HG03520 (cell line): Measurements from ENCODE around the gene RAB37.

ENCODE experiments used
- ATAC-seq: cut with Tn5 transposase; IDR thresholded peaks from one replicate; pipeline ENCODE4 v1.9.1; 2021; ENCODE audit warnings: mild to moderate bottlenecking, moderate library complexity; ENCODE audit not compliant: unreplicated experiment

The RAB37 gene, protein sequence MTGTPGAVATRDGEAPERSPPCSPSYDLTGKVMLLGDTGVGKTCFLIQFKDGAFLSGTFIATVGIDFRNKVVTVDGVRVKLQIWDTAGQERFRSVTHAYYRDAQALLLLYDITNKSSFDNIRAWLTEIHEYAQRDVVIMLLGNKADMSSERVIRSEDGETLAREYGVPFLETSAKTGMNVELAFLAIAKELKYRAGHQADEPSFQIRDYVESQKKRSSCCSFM

DNA sequence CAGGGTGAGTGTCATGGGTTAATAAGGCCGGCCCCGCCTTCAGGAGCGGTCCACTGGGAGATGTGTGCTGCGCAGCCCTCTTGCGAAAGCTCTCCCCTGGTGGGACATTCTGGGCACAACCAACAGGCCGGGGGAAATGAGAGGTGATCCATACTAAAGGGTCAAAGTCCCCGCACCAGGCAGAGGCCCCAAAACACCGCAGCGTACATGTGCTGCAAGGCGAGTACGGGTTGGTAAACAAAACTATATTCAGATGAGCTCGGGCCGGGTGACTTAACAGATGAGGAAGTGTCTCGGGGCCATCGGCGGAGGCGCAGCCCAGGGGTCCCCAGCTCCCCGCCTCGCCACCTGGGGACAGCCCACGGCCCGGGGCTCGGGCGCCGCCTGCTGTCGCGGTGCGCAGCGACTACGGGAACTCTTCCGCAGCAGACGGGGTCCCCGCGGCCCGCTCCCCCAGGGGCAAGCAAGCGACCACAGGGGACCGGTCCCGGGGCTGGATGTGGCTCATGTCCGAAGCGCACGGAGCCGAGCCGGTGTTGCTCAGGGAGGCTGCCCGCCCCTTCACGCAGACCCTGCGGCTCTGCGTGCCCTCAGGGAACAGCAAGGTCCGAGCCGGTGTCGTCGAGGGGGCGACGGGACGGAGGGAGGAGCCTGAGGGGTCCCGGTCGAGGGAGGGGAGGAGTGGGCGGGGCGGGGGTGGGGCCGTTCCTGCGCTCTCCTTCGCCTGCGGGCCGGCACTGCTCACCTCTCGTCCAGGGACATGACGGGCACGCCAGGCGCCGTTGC lies at the start of gene RAB37:
TSS of gene RAB37 (plus strand) at position 744 of the 786 bp plus-strand sequence. CDS start at position 761, 17 bp downstream.
- no peak for ATAC-seq

DNA sequence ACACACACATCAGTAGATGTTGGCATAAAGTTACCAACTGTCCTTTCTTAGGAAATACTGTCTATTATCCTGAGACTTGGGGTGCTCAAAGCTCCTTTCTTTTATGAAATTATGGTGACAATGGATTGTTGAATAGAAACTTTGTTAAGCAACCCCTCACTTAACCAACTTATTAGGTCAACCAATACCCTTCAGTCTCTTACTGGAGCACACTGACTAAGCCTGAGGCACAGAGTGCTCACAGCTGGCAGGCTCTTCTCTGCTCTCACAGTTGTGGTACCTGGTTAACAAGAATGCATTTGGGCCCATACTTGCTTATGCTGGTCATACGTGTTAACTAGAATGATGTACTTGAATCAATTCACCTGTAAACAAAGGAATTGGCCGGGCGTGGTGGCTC lies 49.2 kb upstream of the RAB37 start:
- no peak for ATAC-seq

DNA sequence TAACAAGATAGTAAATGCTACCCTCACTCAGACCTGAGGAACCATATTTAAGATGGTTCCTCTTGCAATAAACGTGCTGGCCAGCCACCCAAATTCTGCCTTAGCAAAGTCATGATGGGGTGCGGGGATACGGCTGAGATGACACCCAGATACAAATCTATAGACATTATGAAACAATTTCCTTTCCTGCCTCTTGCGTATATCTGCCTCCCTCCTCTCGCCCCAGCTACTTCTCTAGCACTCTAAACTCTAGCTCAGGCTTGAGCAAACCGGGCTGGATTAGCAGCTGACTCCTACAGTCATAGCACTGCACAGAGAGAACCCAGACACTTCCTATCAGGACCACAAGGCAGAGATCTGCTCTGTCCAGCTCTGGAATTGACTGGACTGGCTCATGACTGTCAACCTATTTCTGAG lies 46.6 kb upstream of the RAB37 start:
- no peak for ATAC-seq

DNA sequence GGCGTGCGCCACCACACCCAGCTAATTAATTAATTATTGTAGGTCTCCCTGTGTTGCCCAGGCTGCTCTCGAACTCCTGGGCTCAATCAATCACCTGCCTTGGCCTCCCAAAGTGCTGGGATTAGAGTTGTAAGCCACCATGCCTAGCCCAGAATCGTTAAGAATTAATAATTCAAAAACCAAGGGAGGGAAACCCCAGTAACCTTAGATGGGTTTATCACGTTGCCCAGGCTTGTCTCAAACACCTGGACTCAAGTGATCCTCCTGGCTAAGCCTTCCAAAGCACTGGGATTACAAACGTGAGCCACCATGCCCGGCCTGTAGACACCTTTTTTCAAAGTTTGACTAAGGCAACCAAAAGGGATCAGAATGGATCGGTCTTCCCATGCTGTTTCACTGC lies 45.9 kb upstream of the RAB37 start:
- no peak for ATAC-seq

DNA sequence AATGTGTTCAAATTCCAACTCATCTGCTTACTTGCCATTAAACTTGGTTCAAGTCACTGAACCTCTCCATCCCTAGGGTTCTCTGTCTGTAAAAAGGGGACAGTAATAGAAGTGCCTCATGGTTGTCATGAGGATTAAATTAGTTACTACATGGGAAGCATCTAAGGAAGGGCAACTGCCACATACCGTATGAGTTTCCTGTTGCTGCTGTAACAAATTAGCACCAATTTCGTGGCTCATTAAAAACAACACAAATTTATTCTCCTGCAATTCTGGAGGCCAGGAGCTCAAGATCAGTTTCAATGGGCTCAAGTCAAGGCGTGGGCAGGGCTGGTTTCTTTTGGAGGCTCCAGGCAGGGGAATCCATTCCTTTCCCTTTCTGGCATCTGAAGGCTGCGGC lies 43.0 kb upstream of the RAB37 start:
- ATAC-seq: no peak

DNA sequence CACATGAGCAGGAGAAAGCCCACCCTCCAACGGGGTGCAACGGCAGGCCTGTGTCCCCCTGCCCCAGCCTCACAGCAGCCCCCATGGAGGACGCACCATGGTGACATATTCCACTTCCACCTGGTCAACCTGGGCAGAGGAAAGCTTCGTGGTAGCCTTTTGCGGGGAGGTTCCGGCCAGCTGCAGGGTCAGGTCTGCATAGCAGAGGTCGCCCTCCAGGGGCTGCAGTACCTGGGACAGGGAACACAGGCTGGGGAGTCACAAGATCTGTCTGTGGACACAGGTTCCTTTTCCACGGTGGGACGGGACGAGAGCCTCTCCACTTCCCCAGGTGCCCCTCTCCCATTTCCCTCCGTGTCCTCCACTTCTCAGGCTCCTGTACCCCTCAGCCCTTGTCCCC lies 41.4 kb upstream of the RAB37 start:
- no peak for ATAC-seq

DNA sequence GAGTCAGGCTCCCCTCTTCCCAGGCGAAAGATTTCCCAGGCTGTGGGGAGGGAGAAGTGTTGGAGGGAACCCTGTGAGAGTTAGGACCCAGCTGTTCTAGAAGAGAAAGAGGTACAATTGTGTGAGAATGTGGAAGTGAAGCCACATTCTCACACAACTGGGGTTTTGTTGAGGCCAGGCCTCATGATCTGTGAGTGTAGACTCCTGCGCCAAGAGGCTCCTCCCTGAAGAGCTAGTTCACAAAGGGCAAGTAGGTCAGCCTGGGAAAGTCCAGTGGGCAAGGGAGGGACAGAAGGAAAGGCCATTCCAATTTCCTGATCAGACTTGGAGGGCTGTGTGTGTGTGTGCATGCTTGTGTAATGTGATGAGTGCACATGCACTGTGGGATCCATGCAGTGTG lies 39.5 kb upstream of the RAB37 start:
- no peak for ATAC-seq

DNA sequence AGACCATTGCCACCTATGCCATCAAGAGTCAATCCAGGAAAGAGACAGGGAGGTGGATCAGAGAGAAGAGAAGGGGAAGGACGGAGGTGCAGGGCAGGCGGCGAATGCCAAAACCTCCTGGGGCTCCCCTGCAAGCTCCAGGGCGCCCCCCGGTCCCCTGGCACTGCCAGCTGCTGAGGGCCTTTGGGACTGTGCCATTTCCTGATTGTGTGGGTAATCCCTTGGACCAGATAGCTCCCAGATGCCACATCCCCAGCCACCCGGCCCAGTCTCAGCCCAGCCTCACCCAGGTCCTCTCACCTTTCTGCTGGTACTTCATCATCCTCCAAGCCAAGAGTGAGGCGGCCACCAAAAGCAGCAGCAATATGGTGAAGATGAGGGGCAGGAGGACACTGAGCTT lies 39.0 kb upstream of the RAB37 start:
- no peak for ATAC-seq

DNA sequence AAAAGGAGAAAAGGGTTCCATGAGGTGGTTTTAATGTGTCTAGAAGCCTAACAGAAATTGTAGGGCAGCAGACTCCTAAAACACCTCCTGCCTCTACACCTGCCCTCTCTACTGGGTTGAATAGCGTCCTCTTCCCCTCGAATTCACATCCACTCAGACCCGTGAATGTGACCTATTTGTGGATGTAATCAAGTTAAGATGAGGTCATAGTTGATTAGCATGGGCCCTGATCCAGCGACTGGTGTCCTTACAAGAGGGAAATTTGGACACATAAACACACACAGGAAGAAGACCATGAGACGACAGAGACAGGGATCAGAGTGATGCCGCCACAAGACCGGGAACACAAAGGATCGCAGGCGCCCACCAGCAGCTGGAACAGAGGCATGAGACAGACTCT lies 37.8 kb upstream of the RAB37 start:
- no peak for ATAC-seq

DNA sequence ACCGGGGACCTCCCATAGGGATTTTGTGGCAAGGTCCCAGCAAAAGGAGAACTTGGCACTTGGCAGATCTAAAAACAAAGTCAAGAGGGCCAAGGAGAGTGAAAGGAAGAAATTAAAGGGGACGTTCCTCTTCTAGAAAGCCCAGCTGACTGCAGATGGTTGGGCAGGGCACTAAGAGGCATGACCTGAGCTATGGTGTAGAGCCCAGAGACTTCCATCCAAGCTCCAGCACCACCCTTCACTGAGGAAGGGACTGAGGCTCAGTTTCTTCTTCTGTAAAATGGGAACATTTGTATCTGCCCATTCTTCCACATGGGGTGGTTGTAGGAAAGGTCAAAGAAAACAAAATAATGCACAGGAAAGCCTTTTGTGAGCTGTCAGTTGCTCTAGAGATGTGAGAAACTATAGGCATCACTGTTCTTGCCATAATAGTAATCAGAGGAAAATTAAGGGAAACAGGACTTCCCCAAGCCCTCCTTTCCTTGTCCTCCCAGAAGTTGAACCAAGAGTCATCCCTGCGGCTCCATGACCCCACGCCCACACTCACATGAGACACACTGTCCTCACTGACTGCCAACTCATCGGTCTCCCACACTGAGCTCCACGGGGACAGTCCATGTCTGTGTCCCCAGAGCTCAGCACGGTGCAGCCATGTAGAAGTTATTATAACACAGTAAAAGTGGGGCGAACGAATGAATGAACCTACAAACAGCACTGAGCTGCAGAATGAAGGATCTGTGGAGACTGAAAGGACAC lies 34.8 kb upstream of the RAB37 start:
- no peak for ATAC-seq

DNA sequence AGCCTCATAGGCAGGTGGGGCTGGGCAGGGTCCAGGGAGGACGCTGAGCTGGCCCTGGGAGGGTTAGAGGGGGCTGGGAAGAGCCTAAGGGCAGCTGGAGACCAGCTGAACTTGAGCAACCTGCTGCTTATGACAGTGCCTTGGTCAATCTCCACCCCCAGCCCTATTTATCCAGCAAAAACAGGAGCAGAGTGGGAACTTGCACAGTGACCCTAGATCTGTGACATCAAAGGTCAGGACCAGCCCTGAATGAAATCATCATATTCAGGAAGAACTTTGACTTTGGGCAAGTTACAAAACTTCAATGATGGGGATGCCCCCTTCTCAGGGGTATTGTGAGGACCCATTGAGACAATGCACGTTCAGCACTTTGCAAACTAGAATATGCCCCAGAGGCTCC lies 33.7 kb upstream of the RAB37 start:
- ATAC-seq: no peak

DNA sequence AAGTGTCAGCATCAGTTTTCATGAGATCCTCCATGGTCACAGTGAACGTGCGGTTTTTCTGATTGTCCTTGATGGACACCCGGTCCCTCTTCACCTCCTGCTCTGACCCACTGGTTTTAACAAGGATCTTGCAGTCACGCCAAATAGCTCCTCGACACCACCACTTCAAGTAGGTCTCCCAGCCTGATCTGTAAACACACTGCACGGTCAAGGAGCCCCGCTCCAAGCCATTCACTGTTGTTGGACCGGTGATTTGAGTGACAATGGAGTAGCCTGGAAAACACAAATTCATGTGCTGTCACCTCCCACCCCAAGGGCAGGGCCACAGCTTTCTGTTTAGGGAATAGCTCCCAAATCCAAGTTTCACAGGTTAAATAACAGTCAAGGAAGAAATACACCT lies 32.5 kb upstream of the RAB37 start:
- ATAC-seq: no peak

DNA sequence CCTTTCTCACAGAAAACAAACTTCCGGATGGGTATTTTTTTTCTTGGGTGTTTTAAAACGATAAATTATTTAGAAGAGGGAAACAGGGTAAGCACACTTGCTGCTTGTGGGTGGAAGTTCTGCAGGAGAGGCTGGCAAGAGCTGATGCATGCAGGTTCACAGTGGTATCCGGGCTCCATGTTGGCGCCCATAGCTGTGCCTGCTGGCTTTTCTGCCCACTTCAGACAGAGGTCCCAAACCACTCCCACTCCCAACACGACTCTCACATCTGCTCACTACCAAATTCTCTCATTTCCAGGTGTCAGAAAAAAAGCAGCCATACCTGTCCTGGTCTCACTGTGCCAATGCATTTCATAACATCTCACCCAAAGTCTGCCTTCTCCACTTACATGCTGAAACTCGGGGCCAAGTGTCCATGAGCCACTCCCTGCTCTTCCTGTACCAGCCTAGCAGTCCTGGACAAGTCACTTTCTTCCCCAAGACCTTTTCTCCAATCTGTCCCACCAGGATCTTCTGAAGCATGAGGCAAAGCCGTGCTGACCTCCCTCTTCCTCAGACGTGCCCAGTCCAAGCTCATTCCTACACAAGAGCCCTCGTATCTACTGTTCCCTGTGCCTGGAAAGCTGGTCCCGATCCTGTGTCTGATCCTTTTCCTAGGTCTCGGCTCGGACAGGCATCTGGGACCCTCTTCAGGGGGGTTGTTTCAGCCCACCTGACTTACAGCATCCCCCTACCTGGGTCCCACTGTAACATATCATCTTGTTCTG lies 25.8 kb upstream of the RAB37 start:
- no peak for ATAC-seq

DNA sequence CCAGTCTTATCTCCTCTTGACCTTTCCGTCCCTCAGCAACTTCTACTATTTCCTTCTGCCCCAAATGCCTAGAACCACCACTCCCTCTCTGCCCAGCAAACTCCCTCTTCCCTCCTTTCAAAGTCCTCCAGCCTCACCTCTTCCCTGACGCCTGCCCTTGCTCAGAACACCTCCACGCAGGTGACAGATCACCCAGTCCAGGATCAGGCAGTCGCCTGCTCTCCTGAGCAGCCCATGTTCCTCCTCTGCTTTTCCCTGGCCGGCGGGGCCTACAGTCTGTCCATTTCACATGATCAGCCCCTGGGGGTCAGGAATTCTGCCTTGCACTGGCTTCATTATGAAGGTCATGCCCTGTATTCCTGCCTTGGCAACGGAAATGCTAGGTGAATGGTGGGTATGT lies 24.8 kb upstream of the RAB37 start:
- ATAC-seq: no peak

DNA sequence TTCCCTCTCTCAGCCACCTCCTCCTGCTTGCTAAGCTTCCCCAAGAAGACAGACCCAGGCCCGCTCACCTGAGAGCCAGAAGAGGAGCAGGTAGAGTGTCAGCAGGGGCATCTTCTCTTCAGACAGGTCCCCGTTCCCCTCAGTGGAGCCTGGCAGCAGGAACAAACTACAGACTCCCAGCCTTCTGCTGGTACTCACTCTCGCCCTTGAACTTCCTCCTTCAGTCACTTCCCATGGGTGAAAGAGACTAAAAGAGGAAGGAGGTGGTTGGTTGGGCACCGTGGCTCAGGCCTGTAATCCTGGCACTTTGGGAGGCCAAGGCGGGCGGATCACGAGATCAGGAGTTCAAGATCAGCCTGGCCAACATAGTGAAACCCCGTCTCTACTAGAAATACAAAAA lies 24.3 kb upstream of the RAB37 start, which contains the start of gene CD300LF:
TSS of gene CD300LF (minus strand) at position 168 of the 400 bp plus-strand sequence. CDS start at position 111, 57 bp downstream.
- ATAC-seq: no peak

DNA sequence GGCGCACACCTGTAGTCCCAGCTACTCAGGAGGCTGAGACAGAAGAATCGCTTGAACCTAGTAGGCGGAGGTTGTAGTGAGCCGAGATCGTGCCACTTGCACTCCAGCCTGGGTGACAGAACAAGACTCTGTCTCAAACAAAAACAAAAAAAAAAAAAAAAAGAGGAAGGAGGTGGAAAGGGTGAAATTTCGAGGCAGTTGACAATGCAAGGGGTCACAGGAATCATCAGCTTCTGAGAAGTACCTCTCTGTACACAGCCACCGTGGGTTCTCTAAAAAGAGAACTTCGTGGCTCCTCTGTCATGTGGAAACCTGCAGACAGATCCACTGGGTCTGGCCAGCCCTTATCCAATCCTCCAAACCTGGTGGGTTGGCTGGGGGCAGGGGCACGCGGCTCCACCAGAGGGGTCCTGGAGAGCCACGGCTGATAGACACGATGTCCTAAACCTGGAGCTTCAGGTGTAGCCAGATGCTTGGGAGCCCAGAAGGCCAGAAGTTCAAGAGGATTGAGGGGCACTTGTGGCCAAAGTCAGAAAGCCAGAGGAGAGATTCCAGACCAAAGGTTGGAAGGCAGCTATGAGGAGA lies 23.8 kb upstream of the RAB37 start:
- ATAC-seq: no peak

DNA sequence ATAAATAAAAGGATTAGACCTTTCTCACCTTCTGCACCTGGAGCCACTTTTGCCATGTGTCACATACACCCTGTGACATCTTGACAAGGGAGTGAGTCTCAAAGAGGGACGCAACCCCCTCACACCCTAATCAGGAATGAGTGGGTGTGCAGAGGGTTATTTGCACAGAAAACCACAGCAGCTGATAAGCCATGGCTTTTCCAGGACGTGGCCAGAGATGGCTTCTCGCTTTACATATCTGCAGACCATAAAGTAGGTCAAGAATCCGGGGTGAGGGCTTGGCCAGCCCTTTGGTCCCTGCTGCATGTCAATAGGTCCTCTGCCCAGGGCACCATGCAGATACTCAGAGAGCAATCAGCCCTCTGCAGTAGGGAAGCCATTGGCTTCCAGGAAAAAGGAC lies 21.9 kb upstream of the RAB37 start:
- no peak for ATAC-seq

DNA sequence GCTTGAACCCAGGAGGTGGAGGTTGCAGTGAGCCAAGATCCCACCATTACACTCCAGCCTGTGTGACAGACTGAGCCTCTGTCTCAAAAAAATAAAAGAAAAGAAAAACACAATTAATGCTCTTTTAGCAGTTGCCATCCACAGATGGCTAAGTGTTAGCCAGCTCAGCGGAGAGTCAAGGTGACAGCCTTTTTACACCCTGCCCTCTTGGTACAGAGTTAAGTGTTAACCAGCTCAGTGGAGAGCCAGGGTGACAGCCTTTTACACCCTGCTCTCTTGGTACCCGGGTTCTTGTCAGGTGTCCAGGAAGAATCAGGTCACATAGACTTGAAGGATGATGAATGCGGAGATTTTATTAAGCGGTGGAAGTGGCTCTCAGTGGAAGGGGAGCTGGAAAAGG lies 16.6 kb upstream of the RAB37 start:
- ATAC-seq: no peak

DNA sequence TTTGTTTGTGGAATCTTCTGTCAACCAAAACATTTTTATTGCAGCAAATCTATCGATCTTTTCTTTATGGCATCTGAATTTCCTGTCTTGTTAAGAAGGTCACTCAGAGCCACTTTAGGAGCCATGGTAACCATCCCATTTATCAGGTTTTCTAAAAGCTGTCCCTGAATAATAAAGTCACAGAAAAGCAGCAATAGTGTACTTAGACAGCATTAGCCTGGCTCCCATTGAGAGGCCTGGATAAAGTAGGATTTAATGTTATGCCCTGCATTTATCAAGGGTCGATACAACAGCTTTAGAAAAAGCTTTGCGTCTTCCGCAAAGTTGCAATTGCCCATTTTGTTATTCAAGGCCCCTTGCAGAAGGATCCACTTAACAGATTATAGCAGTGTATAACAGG lies 14.3 kb upstream of the RAB37 start:
- no peak for ATAC-seq

DNA sequence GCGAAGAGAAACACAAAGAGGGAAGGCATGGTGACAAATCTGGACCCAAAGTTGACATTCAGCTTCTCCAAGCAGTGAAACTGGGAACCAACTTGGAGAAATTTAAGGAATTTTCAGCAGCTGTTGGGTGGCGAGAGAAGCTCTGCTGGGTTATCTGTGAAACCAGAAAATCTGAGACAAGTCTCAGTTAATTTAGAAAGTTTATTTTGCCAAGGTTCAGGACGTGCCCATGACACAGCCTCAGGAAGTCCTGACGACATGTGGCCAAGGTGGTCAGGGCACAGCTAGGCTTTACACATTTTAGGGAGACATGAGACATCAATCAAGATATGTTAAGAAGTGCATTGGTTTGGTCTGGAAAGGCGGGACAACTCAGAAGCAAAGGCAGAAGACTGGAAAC lies 13.2 kb upstream of the RAB37 start:
- no peak for ATAC-seq

DNA sequence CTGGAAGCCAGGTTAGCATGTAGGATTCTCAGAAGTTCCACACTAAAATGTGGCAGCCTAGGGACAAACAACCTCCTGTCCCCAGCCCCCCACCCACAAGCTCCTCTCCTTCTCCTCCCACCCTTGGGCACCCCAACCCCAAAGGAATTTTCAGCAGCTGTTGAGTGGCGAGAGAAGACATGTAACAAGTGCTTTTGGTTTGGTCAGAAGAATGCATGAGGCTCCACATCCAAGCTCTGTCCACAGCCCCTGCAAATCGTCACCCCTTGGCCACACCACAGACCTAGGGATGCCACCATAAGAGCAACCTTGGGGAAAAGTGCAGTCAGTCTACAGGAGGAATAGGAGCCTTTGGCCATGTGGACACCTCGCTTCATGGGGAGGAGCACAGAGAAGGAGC lies 11.9 kb upstream of the RAB37 start:
- ATAC-seq: no peak
